ENCODE results near the gene HOXA7.
A peak's percentile ranks its signal among the peaks of the same experiment; 100 is the strongest.

The HOXA7 gene

GRCh38 chr7:27111751-27112277 is 44.7 kb downstream of the HOXA7 start:
- no peak overlapping the region for H3K4me3 ChIP-seq (ENCODE audit: low read depth, low read length)
- DNase-seq (ENCODE audit: low read depth): no peak
- TF ChIP-seq POLR2A (IDR thresholded peaks at IDR 0.05; ENCODE audit: extremely low read depth, insufficient read length) (no peak), MAX (IDR thresholded peaks at IDR 0.05; ENCODE audit: low read depth, low read length) (no peak), CTCF (IDR thresholded peaks at IDR 0.05; ENCODE audit: low read depth, low read length) (no peak), MYC (IDR thresholded peaks at IDR 0.05; ENCODE audit: low read depth, low read length) (no peak)

- no peak overlapping the region for H3K4me3 ChIP-seq (ENCODE audit: low read depth, low read length)
- peak; percentile 29 for DNase-seq (ENCODE audit: low read depth)
- no peak for TF ChIP-seq MYC (IDR thresholded peaks at IDR 0.05; ENCODE audit: low read depth, low read length)
- TF ChIP-seq CTCF (IDR thresholded peaks at IDR 0.05; ENCODE audit: low read depth, low read length): no peak
- no peak for TF ChIP-seq POLR2A (IDR thresholded peaks at IDR 0.05; ENCODE audit: extremely low read depth, insufficient read length)
- no peak for TF ChIP-seq MAX (IDR thresholded peaks at IDR 0.05; ENCODE audit: low read depth, low read length)
These were observed 45.3 kb downstream of the HOXA7 start for GRCh38 chr7:27111042-27111750.

GRCh38 chr7:27110186-27111031 is 46.1 kb downstream of the HOXA7 start:
- TF ChIP-seq POLR2A (IDR thresholded peaks at IDR 0.05; ENCODE audit: extremely low read depth, insufficient read length) (no peak), CTCF (IDR thresholded peaks at IDR 0.05; ENCODE audit: low read depth, low read length) (no peak), MAX (IDR thresholded peaks at IDR 0.05; ENCODE audit: low read depth, low read length) (no peak), MYC (IDR thresholded peaks at IDR 0.05; ENCODE audit: low read depth, low read length) (no peak)
- no peak overlapping the region for H3K4me3 ChIP-seq (ENCODE audit: low read depth, low read length)
- DNase-seq (ENCODE audit: low read depth): no peak

GRCh38 chr7:27109466-27110185 is 46.8 kb downstream of the HOXA7 start:
- no peak overlapping the region for H3K4me3 ChIP-seq (ENCODE audit: low read depth, low read length)

More at GRCh38 chr7:27109466-27110185, 46.8 kb downstream of the HOXA7 start:
- no peak for DNase-seq (ENCODE audit: low read depth)
- TF ChIP-seq MAX (IDR thresholded peaks at IDR 0.05; ENCODE audit: low read depth, low read length) (no peak), CTCF (IDR thresholded peaks at IDR 0.05; ENCODE audit: low read depth, low read length) (no peak), POLR2A (IDR thresholded peaks at IDR 0.05; ENCODE audit: extremely low read depth, insufficient read length) (no peak), MYC (IDR thresholded peaks at IDR 0.05; ENCODE audit: low read depth, low read length) (no peak)

All from NB4 (cell line).